Esophagus muscularis mucosa (tissue), 3 donors: ENCODE measurements around the gene FZR1.

ENCODE experiments used
- CTCF ChIP-seq, 3 experiments: fragments of 200-600 bp in 2 of 3; fragments of 450-650 bp in 1 of 3; sonication (generic) in 2 of 3; IDR thresholded peaks; one replicate each; pipeline ENCODE4 v1.5.1; 2017 to 2019; ENCODE audit warnings: antibody characterized with exemption in 3 of 3, mild to moderate bottlenecking in 2 of 3, moderate library complexity in 1 of 3
- EP300 ChIP-seq: sonication (generic); formaldehyde crosslinking; IDR thresholded peaks from one replicate; pipeline ENCODE4 v1.6.1; 2017; ENCODE audit warnings: antibody characterized with exemption

- TF ChIP-seq CTCF (IDR thresholded peaks at IDR 0.05), result no peak
- no peak for TF ChIP-seq EP300
These were observed 26.9 kb downstream of the FZR1 start for GRCh38 chr19:3533033-3533432.
